GM10847 (cell line): ENCODE data around the gene NLRP6.

Source experiments
- POLR2A ChIP-seq: IDR thresholded peaks from 2 replicates; pipeline ENCODE4 v1.6.1; 2011; ENCODE audit not compliant: insufficient read length; ENCODE audit errors: extremely low read depth

NLRP6 gene

GRCh38 chr11:306645-307371, 28.6 kb downstream of the NLRP6 start:
- no peak for TF ChIP-seq POLR2A

GRCh38 chr11:307766-308708, 29.8 kb downstream of the NLRP6 start, which contains the start of gene IFITM2:
Gene IFITM2, plus strand, starts transcription at chr11:307816. Its CDS starts 377 bp downstream, at chr11:308193.
- peak; percentile 48 for TF ChIP-seq POLR2A

GRCh38 chr11:312092-312816, 34.0 kb downstream of the NLRP6 start:
- TF ChIP-seq POLR2A, result no peak

- TF ChIP-seq POLR2A, result no peak
Observed at GRCh38 chr11:313304-313786, 35.1 kb downstream of the NLRP6 start.

- peak; percentile 83 for TF ChIP-seq POLR2A
Observed at GRCh38 chr11:313787-314553, 35.8 kb downstream of the NLRP6 start, which contains the start of gene IFITM1. Gene IFITM1, plus strand, starts transcription at chr11:314040. Its CDS starts 131 bp downstream, at chr11:314171.

GRCh38 chr11:315051-315481, 36.9 kb downstream of the NLRP6 start:
- peak; percentile 21 for TF ChIP-seq POLR2A

- no peak for TF ChIP-seq POLR2A
Observed at GRCh38 chr11:315516-315994, 37.3 kb downstream of the NLRP6 start.

GRCh38 chr11:316031-316701, 38.0 kb downstream of the NLRP6 start:
- peak; percentile 34 for TF ChIP-seq POLR2A

GRCh38 chr11:316891-317301, 38.7 kb downstream of the NLRP6 start:
- no peak for TF ChIP-seq POLR2A

- TF ChIP-seq POLR2A, result no peak
Observed at GRCh38 chr11:324156-324555, 45.9 kb downstream of the NLRP6 start.

- no peak for TF ChIP-seq POLR2A
Observed at GRCh38 chr11:325796-326591, 47.8 kb downstream of the NLRP6 start.

- peak; percentile 17 for TF ChIP-seq POLR2A
Observed at GRCh38 chr11:326592-326841, 48.3 kb downstream of the NLRP6 start.
